Hepatic stellate cell (primary cell): ENCODE measurements around the gene CARMIL1.
"Not testable (repeated sequence)": the region's sequence is repeated elsewhere in the genome, so short reads cannot be mapped to it uniquely, and the experiment has no call there.

ENCODE experiments used
- DNase-seq: peaks from one replicate; pipeline ENCODE4 v3.0.0; 2011; ENCODE audit warnings: low spot score

The CARMIL1 gene

DNA sequence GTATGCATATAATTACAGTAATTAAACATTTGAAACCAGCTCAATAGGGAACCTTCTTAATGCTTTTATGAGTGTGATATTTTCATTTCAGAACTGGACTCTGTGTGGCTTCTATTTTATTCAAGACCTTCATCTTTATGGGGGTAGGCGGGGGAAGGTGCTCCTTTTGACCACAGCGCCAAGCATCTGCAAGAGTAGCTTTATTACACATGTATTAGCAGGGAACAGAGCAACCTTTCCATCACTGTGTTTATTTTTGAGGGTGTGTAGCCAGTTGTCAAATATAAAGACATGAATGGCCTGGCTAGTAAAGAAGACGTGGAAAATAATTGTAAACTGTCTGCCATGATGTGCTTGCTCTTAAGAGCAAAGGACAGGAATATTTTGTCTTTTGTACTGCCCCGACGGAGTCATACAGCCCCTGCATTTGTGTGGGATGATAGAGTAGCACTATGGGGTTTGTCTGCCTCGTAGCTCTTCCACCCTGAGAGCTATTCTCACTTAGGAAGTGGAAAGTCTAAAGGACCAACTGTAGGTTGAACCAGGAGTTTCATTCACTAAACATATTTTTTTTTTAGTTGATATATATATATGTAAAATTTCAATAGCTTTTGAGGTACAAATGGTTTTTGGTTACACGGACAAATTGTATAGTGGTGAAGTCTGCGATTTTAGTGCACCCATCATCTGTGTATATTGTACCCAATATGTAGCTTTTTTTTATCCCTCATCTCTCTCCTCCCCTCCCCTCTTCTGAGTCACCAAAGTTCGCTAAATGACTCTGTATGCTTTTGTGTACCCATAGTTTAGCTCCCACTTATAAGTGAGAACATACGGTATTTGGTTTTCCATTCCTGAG is 91.2 kb downstream of the CARMIL1 start:
- no peak for DNase-seq

GRCh38 chr6:25371037-25371347 is 91.8 kb downstream of the CARMIL1 start:
- DNase-seq, result no peak

DNA sequence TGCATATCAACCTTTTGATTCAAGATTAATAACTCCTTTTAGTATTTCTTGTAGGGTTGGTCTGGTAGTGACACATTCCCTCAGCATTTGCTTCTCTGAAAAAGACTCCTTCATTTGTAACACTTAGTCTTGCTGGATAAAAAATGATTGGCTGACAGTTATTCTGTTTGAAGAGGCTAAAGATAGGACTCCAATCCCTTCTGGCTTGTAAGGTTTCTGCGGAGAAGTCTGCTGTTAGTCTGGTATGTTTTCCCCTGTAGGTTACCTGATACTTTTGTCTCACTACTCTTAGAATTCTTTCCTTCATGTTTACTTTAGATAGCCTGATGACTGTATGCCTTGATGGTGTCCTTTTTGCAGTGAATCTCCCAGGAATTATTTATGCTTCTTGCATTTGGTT is 96.0 kb downstream of the CARMIL1 start:
- DNase-seq, result no peak

GRCh38 chr6:25377664-25378063 is 98.5 kb downstream of the CARMIL1 start:
- DNase-seq, result no peak

DNA sequence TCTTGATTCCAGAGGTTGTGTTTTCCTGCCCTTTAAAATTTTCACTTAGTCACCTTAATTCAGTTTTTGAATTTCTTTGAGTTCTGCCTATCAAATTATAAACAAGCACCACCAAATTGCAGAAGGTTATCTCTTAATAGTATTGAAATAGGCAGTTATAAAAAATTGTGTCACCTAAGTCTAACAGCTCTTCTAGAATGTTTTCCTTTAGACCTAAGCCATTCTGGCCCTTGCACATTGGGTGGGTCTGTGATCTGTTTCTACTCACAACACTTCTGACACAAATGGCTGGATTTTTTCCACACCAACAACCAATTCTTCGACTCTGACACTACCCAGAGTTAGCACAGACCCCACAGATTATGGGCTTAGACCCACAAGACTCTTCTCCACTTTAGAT is 101.9 kb downstream of the CARMIL1 start:
- no peak for DNase-seq

DNA sequence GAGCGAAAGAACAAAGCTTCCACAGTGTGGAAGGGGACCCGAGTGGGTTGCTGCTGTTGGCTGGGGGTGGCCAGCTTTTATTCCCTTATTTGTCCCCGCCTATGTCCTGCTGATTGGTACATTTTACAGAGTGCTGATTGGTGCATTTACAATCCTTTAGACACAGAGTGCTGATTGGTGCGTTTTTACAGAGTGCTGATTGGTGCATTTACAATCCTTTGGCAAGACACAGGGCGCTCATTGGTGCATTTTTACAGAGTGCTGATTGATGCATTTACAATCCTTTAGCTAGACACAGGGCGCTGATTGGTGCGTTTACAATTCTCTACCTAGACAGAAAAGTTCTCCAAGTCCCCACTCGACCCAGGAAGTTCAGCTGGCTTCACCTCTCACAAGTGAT is 103.3 kb downstream of the CARMIL1 start:
- not testable (repeated sequence) for DNase-seq

GRCh38 chr6:25384234-25384633 is 105.1 kb downstream of the CARMIL1 start:
- DNase-seq, result no peak

GRCh38 chr6:25384967-25385366 is 105.8 kb downstream of the CARMIL1 start:
- no peak for DNase-seq

- DNase-seq, result no peak
These were observed 108.3 kb downstream of the CARMIL1 start for GRCh38 chr6:25387483-25387882.

DNA sequence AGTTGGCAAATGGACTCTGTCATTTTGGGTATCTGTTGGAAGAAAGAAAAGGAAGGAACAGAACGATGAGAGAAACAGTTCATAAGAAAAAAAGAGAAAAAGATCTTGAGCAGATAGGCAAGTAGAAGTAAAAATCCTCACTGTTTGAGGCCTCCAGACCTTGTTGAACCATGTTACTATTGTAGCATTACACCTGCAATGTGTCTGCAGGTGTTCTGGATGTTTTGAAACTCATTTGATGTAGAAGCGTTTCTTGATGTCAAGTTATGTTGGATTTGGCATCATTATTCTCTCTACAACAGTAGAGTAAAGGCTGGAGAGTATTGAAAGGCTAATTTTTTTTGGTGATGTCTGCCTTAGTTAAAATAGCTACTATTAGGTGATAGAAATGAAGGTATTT is 108.7 kb downstream of the CARMIL1 start:
- no peak for DNase-seq

GRCh38 chr6:25388776-25389175 is 109.6 kb downstream of the CARMIL1 start:
- DNase-seq, result no peak

- no peak for DNase-seq
These were observed 110.3 kb downstream of the CARMIL1 start for GRCh38 chr6:25389471-25389870.

DNA sequence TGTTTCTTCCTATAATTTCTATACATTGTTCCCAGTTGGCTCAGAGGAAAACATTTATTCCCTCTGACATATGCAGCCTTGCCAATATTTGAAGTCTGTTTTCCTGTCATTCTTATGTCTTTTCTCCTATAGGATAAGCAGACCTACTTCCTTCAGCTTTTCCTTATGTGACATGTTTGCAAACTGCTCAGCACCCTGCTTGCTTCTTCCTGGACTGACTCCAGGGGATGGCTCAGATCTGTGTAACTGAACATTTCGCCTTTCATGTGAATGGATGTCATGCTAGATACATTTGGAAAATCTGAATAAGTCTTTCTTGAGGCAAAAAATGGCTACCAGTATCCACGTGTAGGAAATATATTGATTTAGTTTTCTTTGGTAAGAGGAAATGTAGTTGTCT is 113.2 kb downstream of the CARMIL1 start:
- DNase-seq, result no peak

DNA sequence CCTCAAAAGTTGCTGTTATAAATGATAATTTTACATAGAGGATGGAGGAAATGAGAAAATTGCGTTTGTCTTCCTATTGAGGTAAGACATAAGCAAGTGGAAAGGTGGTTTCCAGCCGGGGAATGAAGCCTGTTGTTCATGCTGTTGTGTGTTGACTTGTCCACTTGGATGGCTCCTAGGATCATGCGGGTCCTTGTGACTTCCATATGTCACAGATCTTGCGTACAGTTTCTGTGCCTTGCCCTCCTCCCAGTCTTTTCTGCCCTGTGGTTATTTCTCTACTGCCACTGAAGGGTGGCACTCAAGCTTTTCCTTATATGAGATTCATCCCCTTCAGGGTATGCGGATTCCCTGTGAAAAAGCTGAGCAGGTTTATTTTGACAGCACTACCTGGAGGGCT is 116.6 kb downstream of the CARMIL1 start:
- no peak for DNase-seq

- no peak for DNase-seq
These were observed 118.2 kb downstream of the CARMIL1 start for GRCh38 chr6:25397406-25397805.

DNA sequence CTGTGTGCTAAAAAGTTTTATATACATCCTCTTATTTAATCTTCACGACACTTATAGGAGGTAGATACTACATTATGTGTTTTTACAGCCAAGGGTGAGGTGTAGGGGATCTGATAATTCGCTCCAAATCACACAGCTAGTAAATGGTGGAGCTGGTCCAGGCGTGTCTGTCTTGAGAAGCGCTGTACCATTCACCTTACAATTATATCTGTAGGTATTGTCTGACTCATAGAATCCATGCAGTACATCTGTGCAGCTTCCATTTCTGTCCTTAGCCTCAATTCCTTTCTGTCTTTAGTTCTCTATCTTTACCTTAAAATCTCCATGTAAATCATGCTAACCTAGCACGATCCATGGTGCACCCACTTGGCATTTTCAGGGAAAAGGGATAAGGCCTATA is 120.7 kb downstream of the CARMIL1 start:
- no peak for DNase-seq

GRCh38 chr6:25401711-25402110 is 122.5 kb downstream of the CARMIL1 start:
- no peak for DNase-seq

- DNase-seq, result no peak
These were observed 123.0 kb downstream of the CARMIL1 start for GRCh38 chr6:25402125-25402524.

DNA sequence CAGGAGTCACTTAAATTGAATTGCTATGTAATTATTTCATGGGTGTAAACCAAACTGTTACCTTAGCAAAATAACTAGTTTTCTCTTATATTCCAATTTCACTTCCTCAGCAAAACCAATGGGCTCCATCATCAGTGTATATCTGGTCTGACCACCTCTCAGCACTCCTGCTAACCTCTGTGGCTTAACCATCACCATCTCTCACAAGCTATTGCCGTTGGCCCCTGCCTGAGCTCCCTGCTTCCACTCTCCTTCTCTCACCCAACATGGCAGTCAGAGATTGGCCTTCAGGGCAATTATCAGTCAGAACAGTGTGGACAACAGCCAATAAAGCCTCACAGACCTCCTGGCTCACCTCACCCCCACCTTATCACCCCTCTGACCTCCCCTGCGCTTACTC is 124.0 kb downstream of the CARMIL1 start:
- no peak for DNase-seq

DNA sequence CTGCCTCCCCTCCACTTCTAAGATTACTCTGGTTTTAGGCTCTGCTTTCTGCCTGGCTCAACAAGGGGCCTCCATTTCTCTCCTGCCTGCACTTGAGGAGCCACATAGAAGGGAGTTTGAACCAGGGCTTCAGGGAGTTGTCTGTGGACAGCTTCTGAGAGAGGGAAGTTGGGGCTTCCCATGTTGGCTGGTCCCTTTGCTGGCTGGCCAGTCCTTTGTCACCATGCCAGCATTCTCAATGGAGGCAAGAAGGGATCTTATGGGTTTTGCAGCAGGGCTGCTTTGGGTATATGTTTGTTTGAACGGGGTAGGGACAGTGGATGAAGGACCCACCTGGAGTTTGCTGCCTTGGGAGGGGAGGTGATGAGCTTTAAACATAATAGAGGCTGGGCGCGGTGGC is 124.9 kb downstream of the CARMIL1 start:
- DNase-seq, result no peak

GRCh38 chr6:25404693-25405169 is 125.6 kb downstream of the CARMIL1 start:
- no peak for DNase-seq

DNA sequence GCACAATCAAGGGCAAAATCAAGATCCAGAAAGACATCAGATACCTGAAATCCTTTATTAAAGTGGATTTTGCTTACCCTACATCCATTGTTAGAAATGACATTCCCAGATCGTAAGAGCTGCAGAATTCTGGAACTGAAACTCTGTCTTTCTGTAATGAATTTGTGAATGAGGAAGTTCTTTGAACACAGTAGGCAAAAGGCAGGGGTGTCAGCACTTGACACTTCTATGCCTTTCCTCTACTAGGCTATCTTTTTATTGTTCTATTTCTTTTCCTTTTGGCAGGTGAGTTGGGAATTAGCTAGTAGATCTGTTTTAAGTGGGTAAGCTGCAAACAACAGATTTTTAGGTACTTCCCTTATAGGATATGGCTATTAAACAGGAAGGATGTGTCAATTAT is 126.3 kb downstream of the CARMIL1 start:
- no peak for DNase-seq

DNA sequence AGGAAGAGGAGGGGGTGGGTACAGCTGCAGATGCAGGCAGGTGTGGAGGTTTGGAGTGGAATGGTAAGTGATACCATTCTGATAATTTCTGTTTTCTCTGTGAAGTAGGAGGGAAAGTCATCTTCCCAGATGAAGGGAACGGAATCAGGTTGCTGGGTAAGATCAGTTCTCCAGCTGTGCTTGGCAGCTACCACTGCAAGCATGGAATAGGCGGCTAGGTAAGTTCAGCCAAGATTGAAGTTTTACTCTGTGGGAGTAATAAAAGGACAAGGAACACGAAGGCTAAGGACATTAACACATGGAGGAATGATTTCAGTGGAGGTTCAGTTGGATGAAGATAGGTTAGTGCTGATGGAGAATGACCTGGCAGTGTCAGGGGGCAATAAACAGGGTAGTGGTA is 128.3 kb downstream of the CARMIL1 start:
- no peak for DNase-seq

DNA sequence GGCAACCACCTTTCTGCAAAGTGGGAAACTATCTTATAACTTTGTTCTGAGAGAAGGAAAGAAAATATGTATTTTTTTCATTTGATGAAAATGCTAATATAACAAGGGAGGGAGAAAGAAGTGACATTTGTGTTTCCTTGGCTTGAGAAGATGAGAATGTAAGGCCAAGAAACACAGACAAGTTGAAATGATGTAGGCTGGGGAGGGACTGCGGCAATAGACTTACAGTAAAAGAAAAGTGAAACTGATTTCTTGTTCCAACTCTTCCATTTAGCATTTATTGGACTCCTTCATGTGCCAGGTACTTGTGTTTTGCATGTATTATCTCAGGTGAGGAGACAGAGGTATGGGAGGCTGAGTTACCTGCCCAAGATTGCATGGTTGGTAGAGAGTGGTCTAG is 130.9 kb downstream of the CARMIL1 start:
- DNase-seq, result no peak
